ENCODE data around the gene HECTD4.

HECTD4 gene

GRCh38 chr12:112314981-112315380 lies 67.2 kb downstream of the HECTD4 start:
- DNase-seq: peak; percentile 53

- no peak for DNase-seq
Observed at GRCh38 chr12:112309797-112310196, 72.4 kb downstream of the HECTD4 start.

- DNase-seq: no peak
Observed at GRCh38 chr12:112308652-112309051, 73.6 kb downstream of the HECTD4 start.

- DNase-seq: no peak
Observed at GRCh38 chr12:112308161-112308560, 74.1 kb downstream of the HECTD4 start.

GRCh38 chr12:112307317-112308011 lies 74.8 kb downstream of the HECTD4 start:
- DNase-seq: no peak

- DNase-seq: peak; percentile 66
Observed at GRCh38 chr12:112305951-112306350, 76.3 kb downstream of the HECTD4 start.

GRCh38 chr12:112304436-112304835 lies 77.8 kb downstream of the HECTD4 start:
- no peak for DNase-seq

GRCh38 chr12:112303799-112304198 lies 78.4 kb downstream of the HECTD4 start:
- DNase-seq: no peak

- no peak for DNase-seq
Observed at GRCh38 chr12:112303004-112303403, 79.2 kb downstream of the HECTD4 start.

GRCh38 chr12:112299704-112300103 lies 82.5 kb downstream of the HECTD4 start:
- no peak for DNase-seq

- DNase-seq: no peak
Observed at GRCh38 chr12:112297188-112297587, 85.0 kb downstream of the HECTD4 start.

GRCh38 chr12:112296183-112296582 lies 86.0 kb downstream of the HECTD4 start:
- DNase-seq: no peak

- DNase-seq: no peak
Observed at GRCh38 chr12:112294793-112295192, 87.4 kb downstream of the HECTD4 start.

GRCh38 chr12:112288638-112289037 lies 93.6 kb downstream of the HECTD4 start:
- DNase-seq: no peak

- no peak for DNase-seq
Observed at GRCh38 chr12:112285600-112286401, 96.4 kb downstream of the HECTD4 start.

GRCh38 chr12:112283546-112283945 lies 98.7 kb downstream of the HECTD4 start:
- DNase-seq: peak; percentile 58

- DNase-seq: no peak
Observed at GRCh38 chr12:112282920-112283319, 99.3 kb downstream of the HECTD4 start.

GRCh38 chr12:112275836-112276235 lies 106.4 kb downstream of the HECTD4 start:
- DNase-seq: no peak

- DNase-seq: no peak
Observed at GRCh38 chr12:112275207-112275606, 107.0 kb downstream of the HECTD4 start.

GRCh38 chr12:112270673-112271072 lies 111.6 kb downstream of the HECTD4 start:
- DNase-seq: no peak

- no peak for DNase-seq
Observed at GRCh38 chr12:112266473-112266872, 115.8 kb downstream of the HECTD4 start.

GRCh38 chr12:112261559-112261958 lies 120.7 kb downstream of the HECTD4 start:
- DNase-seq: no peak

- DNase-seq: no peak
Observed at GRCh38 chr12:112258926-112259325, 123.3 kb downstream of the HECTD4 start.

- DNase-seq: no peak
Observed at GRCh38 chr12:112256780-112257179, 125.5 kb downstream of the HECTD4 start.
